Measurements from ENCODE around the gene NELL2.

The NELL2 gene

GRCh38 chr12:44603701-44604100, 272.4 kb downstream of the NELL2 start:
- no peak for ATAC-seq
- no peak for TF ChIP-seq ZFP3 (CRISPR knock-in tag; IDR thresholded peaks at IDR 0.05)
- no peak for TF ChIP-seq ARNTL (CRISPR knock-in tag; IDR thresholded peaks at IDR 0.05; ENCODE audit: borderline replicate concordance, low read depth)
- no peak for TF ChIP-seq GLIS3 (CRISPR knock-in tag; IDR thresholded peaks at IDR 0.05)
- no peak for TF ChIP-seq OSR1 (CRISPR knock-in tag; IDR thresholded peaks at IDR 0.05)
- no peak for TF ChIP-seq CSRNP3 (CRISPR knock-in tag; IDR thresholded peaks at IDR 0.05)
- TF ChIP-seq TCF4 (CRISPR knock-in tag; IDR thresholded peaks at IDR 0.05; ENCODE audit: borderline replicate concordance), result no peak
- TF ChIP-seq ZFP30 (CRISPR knock-in tag; IDR thresholded peaks at IDR 0.05), result no peak
- TF ChIP-seq ZC3H10 (CRISPR knock-in tag; IDR thresholded peaks at IDR 0.05), result no peak

GRCh38 chr12:44592626-44593025, 283.5 kb downstream of the NELL2 start:
- TF ChIP-seq ZNF565 (CRISPR knock-in tag; conservative IDR thresholded peaks at IDR 0.05; ENCODE audit: low read depth) (no peak), ESRRG (CRISPR knock-in tag; IDR thresholded peaks at IDR 0.05) (no peak), ZNF70 (CRISPR knock-in tag; IDR thresholded peaks at IDR 0.05) (no peak), OSR1 (CRISPR knock-in tag; IDR thresholded peaks at IDR 0.05) (no peak), PPARA (CRISPR knock-in tag; IDR thresholded peaks at IDR 0.05; ENCODE audit: borderline replicate concordance) (no peak)
- no peak for ATAC-seq

GRCh38 chr12:44589697-44590096, 286.4 kb downstream of the NELL2 start:
- no peak for TF ChIP-seq TCF4 (CRISPR knock-in tag; IDR thresholded peaks at IDR 0.05; ENCODE audit: borderline replicate concordance)
- TF ChIP-seq GLIS3 (CRISPR knock-in tag; IDR thresholded peaks at IDR 0.05), result no peak
- TF ChIP-seq TOX (CRISPR knock-in tag; IDR thresholded peaks at IDR 0.05; ENCODE audit: borderline replicate concordance), result no peak
- no peak for TF ChIP-seq ZFP3 (CRISPR knock-in tag; IDR thresholded peaks at IDR 0.05)
- no peak for TF ChIP-seq SNAI2 (CRISPR knock-in tag; IDR thresholded peaks at IDR 0.05)
- TF ChIP-seq ISL1 (CRISPR knock-in tag; IDR thresholded peaks at IDR 0.05), result no peak
- TF ChIP-seq ZFP30 (CRISPR knock-in tag; IDR thresholded peaks at IDR 0.05), result no peak
- no peak for TF ChIP-seq ZNF8 (CRISPR knock-in tag; IDR thresholded peaks at IDR 0.05)
- TF ChIP-seq ZNF70 (CRISPR knock-in tag; IDR thresholded peaks at IDR 0.05), result no peak
- TF ChIP-seq ZC3H10 (CRISPR knock-in tag; IDR thresholded peaks at IDR 0.05), result no peak
- TF ChIP-seq PATZ1 (CRISPR knock-in tag; IDR thresholded peaks at IDR 0.05; ENCODE audit: borderline replicate concordance), result no peak
- no peak for TF ChIP-seq POU6F1 (CRISPR knock-in tag; IDR thresholded peaks at IDR 0.05; ENCODE audit: borderline replicate concordance, low read depth)
- TF ChIP-seq OSR1 (CRISPR knock-in tag; IDR thresholded peaks at IDR 0.05), result no peak
- TF ChIP-seq TSHZ2 (CRISPR knock-in tag; IDR thresholded peaks at IDR 0.05), result no peak
- ATAC-seq, result no peak

- no peak for ATAC-seq
Observed at GRCh38 chr12:44588651-44589050, 287.5 kb downstream of the NELL2 start.

More at GRCh38 chr12:44588651-44589050, 287.5 kb downstream of the NELL2 start:
- TF ChIP-seq PATZ1 (CRISPR knock-in tag; IDR thresholded peaks at IDR 0.05; ENCODE audit: borderline replicate concordance), result no peak

All from SK-N-SH treated with all-trans-retinoic acid at 6 μM for 48 hours (cell line).